HL-60/S4 treated with retinoic acid at 250 ng/mL for 4 days and 3 days (cell line): ENCODE data around the gene TFRC.
"Not testable (repeated sequence)": the region's sequence is repeated elsewhere in the genome, so short reads cannot be mapped to it uniquely, and the experiment has no call there.

Experiments
- in situ Hi-C: fragments of 300-500 bp; cut with MboI; formaldehyde crosslinking; loops from 2 replicates; pipeline ENCODE4 v1.7.0; 2022; ENCODE audit warnings: low sequenced_read_pairs

The TFRC gene

DNA sequence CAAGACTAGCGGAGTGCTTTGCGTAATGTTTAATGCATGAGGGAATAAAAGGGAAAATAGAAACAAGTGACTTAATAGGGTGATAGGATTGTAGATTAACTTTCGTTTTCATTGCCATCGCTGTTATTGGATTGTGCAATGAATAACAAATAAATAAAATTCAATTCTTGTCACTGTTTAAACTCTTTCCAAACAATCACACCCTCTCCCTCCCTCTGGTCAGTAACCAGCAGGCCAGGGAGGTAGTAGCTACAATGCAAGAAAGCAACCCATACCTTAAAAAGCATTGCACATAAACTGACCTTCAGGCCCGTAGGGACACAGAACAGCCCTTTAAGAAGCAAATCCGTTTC is 705 bp upstream of the TFRC start:
- in situ Hi-C loops, result no loop called here

DNA sequence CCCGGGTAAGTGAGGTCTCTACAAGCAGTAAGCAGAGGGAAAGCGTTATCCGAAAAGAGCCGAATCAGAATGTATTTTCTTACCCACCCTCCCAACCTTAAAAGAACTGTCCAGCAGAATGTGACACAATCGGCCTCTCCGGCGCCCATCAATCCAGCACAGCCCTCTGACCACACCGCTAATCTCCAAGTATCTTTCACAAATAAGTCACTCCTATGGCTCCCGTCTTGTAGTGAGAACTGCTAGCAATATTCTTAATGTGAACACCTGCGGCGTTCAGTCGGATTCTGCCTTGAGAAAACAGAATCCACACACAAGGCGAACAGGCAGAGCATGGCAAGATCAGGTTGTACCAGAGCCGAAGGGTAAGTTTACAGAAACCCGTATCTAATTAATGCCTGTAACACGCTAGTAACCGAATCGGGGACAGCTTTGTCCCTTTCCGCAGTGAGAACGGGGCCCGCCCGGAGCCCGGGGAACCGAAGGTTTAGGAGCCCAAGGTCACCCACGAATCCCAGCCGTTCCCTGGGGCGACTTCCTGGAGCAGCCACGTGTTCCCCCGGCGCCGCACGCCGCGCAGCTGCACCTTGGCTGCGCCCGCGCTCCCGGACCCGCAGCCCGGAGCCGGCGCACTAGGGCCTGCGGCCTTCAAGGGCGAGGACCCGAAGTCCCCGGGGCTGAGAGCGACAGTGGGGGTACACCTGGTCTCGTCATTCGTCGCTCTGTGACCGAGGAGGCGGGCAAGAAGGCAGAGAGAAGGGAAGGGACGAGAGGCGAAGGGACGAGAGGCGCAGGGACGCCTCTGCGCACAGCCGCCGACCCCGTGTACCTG is 672 bp downstream of the TFRC start:
- in situ Hi-C loops, result no loop called here

DNA sequence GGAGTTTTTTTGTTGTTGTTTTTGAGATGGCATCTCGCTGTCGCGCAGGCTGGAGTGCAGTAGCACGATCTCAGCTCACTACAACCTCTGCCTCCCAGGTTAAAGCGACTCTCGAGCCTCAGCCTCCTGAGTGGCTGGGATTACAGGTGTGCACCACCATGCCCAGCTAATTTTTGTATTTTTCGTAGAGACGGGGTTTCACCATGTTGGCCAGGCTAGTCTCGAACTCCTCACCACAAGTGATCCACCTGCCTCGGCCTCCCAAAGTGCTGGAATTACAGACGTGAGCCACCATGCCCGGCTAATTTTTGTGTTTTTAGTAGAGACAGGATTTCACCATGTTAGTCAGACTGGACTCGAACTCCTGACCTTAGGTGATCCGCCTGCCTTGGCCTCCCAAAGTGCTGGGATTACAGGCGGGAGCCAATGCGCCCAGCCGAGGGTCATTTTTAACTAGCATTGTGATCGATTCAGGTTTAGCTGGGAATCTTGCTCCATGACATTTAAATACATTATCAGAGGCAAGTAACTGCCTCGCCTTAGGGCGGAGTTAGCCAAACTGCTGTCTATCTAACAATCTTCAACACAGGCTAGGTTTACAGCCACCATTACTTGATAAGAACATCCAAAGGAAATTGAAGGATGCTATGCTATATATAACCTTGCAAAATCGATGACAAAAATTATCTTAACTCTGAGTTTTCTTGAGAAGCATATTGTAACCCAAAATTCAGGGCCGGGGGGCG is 1.6 kb downstream of the TFRC start:
- in situ Hi-C loops, result not testable (repeated sequence)

DNA sequence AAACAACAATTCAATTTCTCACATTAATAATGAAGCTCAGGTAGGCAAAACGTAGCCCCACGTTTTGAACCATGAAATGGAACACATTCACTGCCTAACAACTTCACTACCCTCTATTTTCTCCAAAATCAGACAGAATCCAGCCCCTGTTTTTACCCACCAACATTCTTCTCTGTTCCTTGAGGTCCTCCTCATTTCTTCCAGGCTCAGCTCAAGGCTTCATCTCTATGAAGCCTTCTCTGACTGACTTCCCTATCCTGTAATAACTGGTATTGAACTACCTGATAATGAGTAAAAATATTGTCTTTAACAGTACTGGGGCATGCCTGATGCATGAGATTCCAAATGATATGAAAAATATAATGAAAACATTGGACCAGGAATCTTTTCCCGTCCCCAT is 2.2 kb downstream of the TFRC start:
- in situ Hi-C loops, result loop anchor here (10.0 kb wide), 1 partner anchor 115 kb away; no protein-coding TSS in a partner anchor

GRCh38 chr3:196075013-196075412 is 6.9 kb downstream of the TFRC start:
- in situ Hi-C loops, result loop anchor here (10.0 kb wide), 1 partner anchor 120 kb away; no protein-coding TSS in a partner anchor

GRCh38 chr3:196073255-196073753 is 8.6 kb downstream of the TFRC start:
- in situ Hi-C loops, result loop anchor here (10.0 to 25.0 kb wide), 2 partner anchors 121 to 439 kb away; partner anchors contain the start of genes RNF168 and SMCO1

- in situ Hi-C loops, result loop anchor here (10.0 to 25.0 kb wide), 2 partner anchors 122 to 440 kb away; partner anchors contain the start of genes RNF168 and SMCO1
Observed at GRCh38 chr3:196072313-196072712, 9.6 kb downstream of the TFRC start.

GRCh38 chr3:196068812-196069211 is 13.1 kb downstream of the TFRC start:
- in situ Hi-C loops, result loop anchor here (25.0 kb wide), 1 partner anchor 443 kb away; the partner anchor contains the start of genes RNF168 and SMCO1

GRCh38 chr3:196067439-196067838 is 14.5 kb downstream of the TFRC start:
- in situ Hi-C loops, result loop anchor here (25.0 kb wide), 1 partner anchor 445 kb away; the partner anchor contains the start of genes RNF168 and SMCO1

DNA sequence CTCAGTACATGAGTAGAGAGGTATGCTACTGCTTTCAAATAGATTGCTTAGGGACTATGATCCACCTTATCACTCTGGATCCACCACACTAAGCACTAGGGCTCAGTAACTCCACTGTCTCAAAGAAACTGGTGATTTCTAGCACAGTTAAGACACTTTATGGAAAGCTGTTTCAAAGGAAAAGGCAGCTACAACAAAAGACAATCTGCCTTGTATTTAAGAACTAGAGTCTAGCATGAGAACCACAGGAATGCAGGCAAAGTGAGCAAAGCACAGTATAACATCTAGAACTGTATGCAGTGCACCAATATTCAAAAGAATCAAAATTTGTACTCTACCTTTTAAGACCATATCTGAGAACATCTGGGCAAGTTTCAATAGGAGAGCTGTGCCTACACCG is 17.9 kb downstream of the TFRC start:
- in situ Hi-C loops, result loop anchor here (25.0 kb wide), 1 partner anchor 448 kb away; the partner anchor contains the start of genes RNF168 and SMCO1

DNA sequence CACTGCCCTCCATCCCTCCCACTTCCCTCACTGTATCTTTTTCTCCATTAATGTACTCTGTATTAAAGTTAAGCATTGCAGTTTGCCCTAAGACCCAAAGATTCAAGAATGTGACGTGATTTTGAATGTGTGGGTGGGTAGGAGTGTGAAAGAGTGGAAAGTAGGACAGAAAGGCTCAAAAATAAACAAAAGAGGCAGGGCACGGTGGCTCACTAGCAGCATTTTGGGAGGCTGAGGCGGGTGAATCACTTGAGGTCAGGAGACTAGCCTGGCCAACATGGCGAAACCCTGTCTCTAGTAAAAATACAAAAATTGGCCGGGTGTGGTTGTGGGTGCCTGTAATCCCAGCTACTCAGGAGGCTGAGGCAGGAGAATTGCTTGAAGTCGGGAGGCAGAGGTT is 18.4 kb downstream of the TFRC start:
- in situ Hi-C loops, result loop anchor here (25.0 kb wide), 1 partner anchor 449 kb away; the partner anchor contains the start of genes RNF168 and SMCO1

DNA sequence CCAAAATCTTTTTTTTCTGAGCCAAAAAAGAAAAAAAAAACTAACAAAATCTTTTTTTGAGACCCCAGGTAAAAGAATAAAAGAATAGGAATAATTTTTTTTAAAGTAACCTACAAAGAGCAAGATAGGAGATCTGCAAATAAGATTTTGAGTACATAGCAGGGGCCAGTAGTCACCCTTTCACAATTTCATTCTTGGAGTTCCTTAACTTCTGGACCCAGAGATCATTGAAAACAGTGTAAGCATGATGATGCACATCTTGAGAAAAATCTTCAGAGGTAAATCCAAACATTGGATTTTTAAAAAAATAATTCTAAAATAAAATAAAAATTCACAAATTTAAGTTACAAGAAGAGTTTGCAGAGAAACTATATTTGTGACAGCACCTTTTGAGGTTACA is 18.8 kb downstream of the TFRC start:
- in situ Hi-C loops, result loop anchor here (25.0 kb wide), 1 partner anchor 449 kb away; the partner anchor contains the start of genes RNF168 and SMCO1

DNA sequence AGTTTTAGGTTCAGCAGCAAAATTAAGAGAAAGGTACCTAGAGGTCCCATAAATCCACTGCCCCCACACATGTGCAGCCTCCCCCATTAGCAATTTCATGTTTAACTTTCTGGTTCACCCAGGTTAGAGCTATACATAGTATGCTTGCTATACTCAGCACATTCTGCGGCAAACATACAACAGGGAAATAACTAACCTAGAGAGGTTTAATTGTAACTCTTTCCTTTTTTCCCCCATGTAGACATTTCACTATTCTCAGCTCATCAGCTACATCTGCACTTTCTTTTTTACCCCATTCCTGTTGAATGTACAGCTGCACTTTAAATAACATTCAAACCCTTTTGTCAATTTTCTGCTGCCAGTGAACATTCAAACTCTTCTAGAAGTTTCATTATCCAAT is 21.1 kb downstream of the TFRC start:
- in situ Hi-C loops, result loop anchor here (25.0 kb wide), 1 partner anchor 451 kb away; the partner anchor contains the start of genes RNF168 and SMCO1

DNA sequence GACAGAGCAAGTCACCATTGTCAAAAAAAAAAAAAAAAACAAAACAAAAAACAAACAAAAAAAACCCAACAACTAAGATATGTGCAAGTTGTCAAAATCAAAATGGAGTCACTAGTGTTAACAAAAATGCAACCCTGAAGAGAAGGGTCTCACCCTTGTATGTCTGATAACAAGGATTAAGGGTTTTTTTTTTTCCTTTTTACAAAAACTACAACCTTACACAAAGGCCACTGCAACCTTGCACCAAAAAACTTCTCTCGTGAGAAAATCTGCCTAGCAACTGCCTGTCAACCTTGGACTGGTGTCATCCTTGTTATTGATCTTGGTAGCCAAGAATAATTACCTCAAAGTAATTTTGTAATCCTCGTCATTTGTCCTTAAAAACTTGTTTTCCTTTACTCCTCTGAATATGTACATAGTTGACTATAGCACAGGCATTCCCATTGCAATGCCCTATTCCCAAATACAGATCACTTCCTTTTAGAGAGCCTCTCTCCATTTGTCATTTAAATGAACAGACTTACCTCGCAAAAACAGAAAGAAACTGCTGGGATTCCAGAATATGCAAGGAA is 24.0 kb downstream of the TFRC start:
- in situ Hi-C loops, result loop anchor here (25.0 kb wide), 1 partner anchor 454 kb away; the partner anchor contains the start of genes RNF168 and SMCO1

GRCh38 chr3:196056371-196056770 is 25.5 kb downstream of the TFRC start:
- in situ Hi-C loops, result loop anchor here (25.0 kb wide), 1 partner anchor 456 kb away; the partner anchor contains the start of genes RNF168 and SMCO1

DNA sequence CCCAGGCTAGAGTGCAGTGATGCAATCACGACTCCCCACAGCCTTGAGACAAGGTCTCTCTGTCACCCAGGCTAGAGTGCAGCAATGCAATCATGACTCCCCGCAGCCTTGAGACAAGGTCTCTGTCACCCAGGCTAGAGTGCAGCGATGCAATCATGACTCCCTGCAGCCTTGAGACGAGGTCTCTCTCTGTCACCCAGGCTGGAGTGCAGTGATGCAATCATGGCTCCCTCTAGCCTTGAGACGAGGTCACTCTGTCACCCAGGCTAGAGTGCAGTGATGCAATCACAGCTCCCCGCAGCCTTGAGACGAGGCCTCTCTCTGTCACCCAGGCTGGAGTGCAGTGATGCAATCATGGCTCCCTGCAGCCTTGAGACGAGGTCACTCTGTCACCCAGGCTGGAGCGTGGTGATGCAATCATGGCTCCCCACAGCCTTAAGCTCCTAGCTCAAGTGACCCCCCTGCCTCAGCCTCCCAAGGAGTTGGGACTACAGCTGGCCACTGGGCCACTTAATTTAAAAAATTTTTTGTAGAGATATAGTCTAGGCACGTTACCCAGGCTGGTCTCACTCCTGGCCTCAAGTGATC is 26.1 kb downstream of the TFRC start:
- in situ Hi-C loops, result loop anchor here (25.0 kb wide), 1 partner anchor 457 kb away; the partner anchor contains the start of genes RNF168 and SMCO1

DNA sequence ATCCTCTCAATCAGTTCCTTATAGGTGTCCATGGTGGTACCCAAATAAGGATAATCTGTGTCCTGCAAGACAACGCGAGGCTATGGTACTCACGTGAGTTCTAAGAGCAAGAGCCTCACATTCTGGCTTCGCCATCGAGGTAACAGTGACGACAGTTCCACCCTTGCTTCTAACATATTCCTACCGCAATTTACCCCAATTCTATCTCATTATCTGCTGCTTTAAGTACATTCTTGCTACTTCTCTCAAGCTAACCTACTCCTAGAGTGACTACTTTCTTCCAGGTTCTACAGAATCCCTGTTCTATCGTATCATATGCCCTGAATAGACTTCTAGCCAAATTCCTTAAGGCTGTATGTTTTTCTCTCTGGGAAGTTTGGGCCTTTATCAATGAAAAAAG is 26.6 kb downstream of the TFRC start:
- in situ Hi-C loops, result loop anchor here (25.0 kb wide), 1 partner anchor 457 kb away; the partner anchor contains the start of genes RNF168 and SMCO1

GRCh38 chr3:196054661-196055060 is 27.2 kb downstream of the TFRC start:
- in situ Hi-C loops, result loop anchor here (25.0 kb wide), 1 partner anchor 458 kb away; the partner anchor contains the start of genes RNF168 and SMCO1

GRCh38 chr3:196053487-196053886 is 28.4 kb downstream of the TFRC start:
- in situ Hi-C loops, result loop anchor here (25.0 kb wide), 1 partner anchor 459 kb away; the partner anchor contains the start of genes RNF168 and SMCO1
